Measurements from ENCODE around the gene TENM3. TPM values are rescaled to one million over a fixed set of nuclear protein-coding genes. Genes with fewer than 3 reads are reported as not detected.

Gene TENM3
- total and polyA plus RNA-seq, 4 donors: 0.05 to 5.5 (median 1.1) TPM; not detected in 1

GRCh38 chr4:182679533-182679932 lies 436.3 kb downstream of the TENM3 start:
- intact Hi-C loops (cut with DNase I): no loop called here
- H3K36me3 ChIP-seq (ENCODE audit: control insufficient read depth in 1 of 2, insufficient read depth in 2 of 2, low read length in 1 of 2): no peaks in the 10 kb centered on the region
- peaks cover 0 to 2% of the 10 kb centered on the region in 2 donors for H3K4me1 ChIP-seq (ENCODE audit: control insufficient read depth in 1 of 2, insufficient read depth in 2 of 2, low read length in 2 of 2)
- no peak for DNase-seq
- 89 to 91% methylated on average over 11 of the region's 11 CpGs for WGBS, 2 donors
- H3K4me3 ChIP-seq (ENCODE audit: low read length in 2 of 2): no peak overlapping the region
- ATAC-seq (ENCODE audit: low FRiP score): no peak
- no peaks in the 10 kb centered on the region for H3K9me3 ChIP-seq (ENCODE audit: control insufficient read depth, low read length)
- no peak overlapping the region for H3K27ac ChIP-seq (ENCODE audit: low read depth in 1 of 2, low read length in 2 of 2)
- H3K27me3 ChIP-seq (ENCODE audit: control insufficient read depth in 1 of 2, insufficient read depth in 2 of 2, low read length in 1 of 2): no peaks in the 10 kb centered on the region

DNA sequence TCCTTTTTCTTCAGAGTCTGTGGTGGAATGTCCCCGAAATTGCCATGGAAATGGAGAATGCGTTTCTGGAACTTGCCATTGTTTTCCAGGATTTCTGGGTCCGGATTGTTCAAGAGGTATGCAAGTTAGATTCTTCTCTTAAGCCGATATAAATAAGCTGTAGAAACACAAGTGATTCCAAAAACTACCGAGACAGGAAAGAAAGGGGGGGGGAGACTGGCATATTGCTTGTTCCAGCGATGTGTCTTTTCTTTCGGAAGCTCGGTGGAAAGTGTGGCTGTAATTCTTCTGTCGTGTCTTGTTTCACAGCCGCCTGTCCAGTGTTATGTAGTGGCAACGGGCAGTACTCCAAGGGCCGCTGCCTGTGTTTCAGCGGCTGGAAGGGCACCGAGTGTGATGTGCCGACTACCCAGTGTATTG lies 437.0 kb downstream of the TENM3 start:
- DNase-seq (no peak), ATAC-seq (ENCODE audit: low FRiP score) (no peak)
- WGBS, 2 donors: 10 to 20% methylated on average over 15 of the region's 15 CpGs
- H3K9me3 ChIP-seq (ENCODE audit: control insufficient read depth, low read length): no peaks in the 10 kb centered on the region
- no peak overlapping the region for H3K27ac ChIP-seq (ENCODE audit: low read depth in 1 of 2, low read length in 2 of 2)
- H3K27me3 ChIP-seq (ENCODE audit: control insufficient read depth in 1 of 2, insufficient read depth in 2 of 2, low read length in 1 of 2): no peaks in the 10 kb centered on the region
- H3K4me3 ChIP-seq (ENCODE audit: low read length in 2 of 2): no peak overlapping the region
- peaks cover 0 to 2% of the 10 kb centered on the region in 2 donors for H3K4me1 ChIP-seq (ENCODE audit: control insufficient read depth in 1 of 2, insufficient read depth in 2 of 2, low read length in 2 of 2)
- intact Hi-C loops (cut with DNase I): no loop called here
- no peaks in the 10 kb centered on the region for H3K36me3 ChIP-seq (ENCODE audit: control insufficient read depth in 1 of 2, insufficient read depth in 2 of 2, low read length in 1 of 2)

DNA sequence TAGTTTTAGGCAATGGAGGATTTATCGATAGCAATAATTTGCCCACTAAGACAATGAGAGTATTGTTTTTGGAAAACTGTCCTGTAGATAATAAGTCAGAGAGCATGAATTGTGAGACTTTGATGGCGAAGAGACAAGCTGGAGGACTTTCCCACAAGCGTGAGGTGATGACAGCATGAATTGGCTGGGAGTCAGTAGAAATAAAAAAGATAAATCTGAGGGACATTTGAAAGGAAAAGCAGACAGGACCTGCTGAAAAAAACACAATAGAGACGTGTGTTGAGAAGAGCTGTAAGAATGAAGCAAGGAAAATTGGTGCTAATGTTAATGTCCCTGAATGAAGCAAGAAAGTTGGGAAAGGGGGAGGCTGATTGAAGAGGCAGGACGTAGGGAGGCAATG lies 440.5 kb downstream of the TENM3 start:
- WGBS, 2 donors: 52 to 53% methylated on average over 5 of the region's 5 CpGs
- no peak for ATAC-seq (ENCODE audit: low FRiP score)
- intact Hi-C loops (cut with DNase I): no loop called here

DNA sequence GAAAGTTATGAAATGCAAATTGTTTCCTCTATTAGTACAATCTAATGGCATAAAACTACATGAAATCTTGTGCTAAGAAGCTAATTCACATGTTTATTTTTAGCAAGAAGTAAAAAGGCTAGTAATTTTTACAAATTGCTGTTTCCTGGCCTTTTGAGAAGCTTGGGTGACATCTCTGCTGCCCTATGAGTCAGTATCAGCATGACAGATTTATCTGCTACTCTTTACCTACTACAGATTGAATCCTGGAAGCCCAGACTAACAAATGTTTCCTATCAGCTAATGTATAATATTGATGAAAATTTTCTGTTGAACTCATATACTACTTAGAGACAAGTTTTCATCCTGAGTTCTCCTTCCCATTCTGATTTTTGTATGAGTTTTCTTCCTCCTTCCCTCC lies 441.6 kb downstream of the TENM3 start:
- Histone ChIP-seq H3K4me1 (ENCODE audit: control insufficient read depth in 1 of 2, insufficient read depth in 2 of 2, low read length in 2 of 2) (peaks cover 0 to 2% of the 10 kb centered on the region in 2 donors), H3K4me3 (ENCODE audit: low read length in 2 of 2) (no peak overlapping the region), H3K27ac (ENCODE audit: low read depth in 1 of 2, low read length in 2 of 2) (no peak overlapping the region), H3K9me3 (ENCODE audit: control insufficient read depth, low read length) (peaks cover 4% of the 10 kb centered on the region), H3K27me3 (ENCODE audit: control insufficient read depth in 1 of 2, insufficient read depth in 2 of 2, low read length in 1 of 2) (no peaks in the 10 kb centered on the region), H3K36me3 (ENCODE audit: control insufficient read depth in 1 of 2, insufficient read depth in 2 of 2, low read length in 1 of 2) (no peaks in the 10 kb centered on the region)
- intact Hi-C loops (cut with DNase I): no loop called here
- DNase-seq: no peak
- ATAC-seq (ENCODE audit: low FRiP score): no peak

More for the DNA sequence above, 440.5 kb downstream of the TENM3 start:
- no peak for DNase-seq
- no peak overlapping the region for H3K27ac ChIP-seq (ENCODE audit: low read depth in 1 of 2, low read length in 2 of 2)
- H3K4me3 ChIP-seq (ENCODE audit: low read length in 2 of 2): no peak overlapping the region
- H3K4me1 ChIP-seq (ENCODE audit: control insufficient read depth in 1 of 2, insufficient read depth in 2 of 2, low read length in 2 of 2): peaks cover 0 to 2% of the 10 kb centered on the region in 2 donors
- peaks cover 2% of the 10 kb centered on the region for H3K9me3 ChIP-seq (ENCODE audit: control insufficient read depth, low read length)
- no peaks in the 10 kb centered on the region for H3K27me3 ChIP-seq (ENCODE audit: control insufficient read depth in 1 of 2, insufficient read depth in 2 of 2, low read length in 1 of 2)
- no peaks in the 10 kb centered on the region for H3K36me3 ChIP-seq (ENCODE audit: control insufficient read depth in 1 of 2, insufficient read depth in 2 of 2, low read length in 1 of 2)

GRCh38 chr4:182688081-182688480 lies 444.9 kb downstream of the TENM3 start:
- DNase-seq (no peak), ATAC-seq (ENCODE audit: low FRiP score) (no peak)
- no peak overlapping the region for H3K27ac ChIP-seq (ENCODE audit: low read depth in 1 of 2, low read length in 2 of 2)
- no peak overlapping the region for H3K4me3 ChIP-seq (ENCODE audit: low read length in 2 of 2)
- H3K4me1 ChIP-seq (ENCODE audit: control insufficient read depth in 1 of 2, insufficient read depth in 2 of 2, low read length in 2 of 2): no peaks in the 10 kb centered on the region
- intact Hi-C loops (cut with DNase I): no loop called here
- WGBS, 2 donors: 74 to 84% methylated on average over 14 of the region's 14 CpGs
- no peaks in the 10 kb centered on the region for H3K36me3 ChIP-seq (ENCODE audit: control insufficient read depth in 1 of 2, insufficient read depth in 2 of 2, low read length in 1 of 2)
- peaks cover 5% of the 10 kb centered on the region for H3K9me3 ChIP-seq (ENCODE audit: control insufficient read depth, low read length)
- H3K27me3 ChIP-seq (ENCODE audit: control insufficient read depth in 1 of 2, insufficient read depth in 2 of 2, low read length in 1 of 2): no peaks in the 10 kb centered on the region

DNA sequence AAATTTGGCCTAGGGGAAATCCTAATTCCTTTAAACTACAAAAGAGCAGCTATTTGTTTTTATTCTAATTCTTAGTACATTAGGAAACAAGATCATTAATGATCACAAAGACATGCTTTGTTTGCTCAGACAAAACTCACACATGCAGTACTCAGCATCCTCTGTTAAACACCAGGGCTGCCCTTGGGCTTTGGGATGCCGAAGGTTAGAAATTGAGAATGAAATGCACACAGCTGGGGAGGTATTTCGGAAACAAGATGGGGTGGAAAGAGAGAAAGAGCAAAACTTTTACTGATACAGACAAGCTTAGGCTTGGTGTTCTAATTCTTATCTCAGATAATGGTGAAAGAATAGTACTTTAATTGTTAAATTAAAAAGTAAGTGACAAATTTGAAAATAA lies 451.3 kb downstream of the TENM3 start:
- 92 to 94% methylated on average over 2 of the region's 2 CpGs for WGBS, 2 donors
- H3K4me3 ChIP-seq (ENCODE audit: low read length in 2 of 2): no peak overlapping the region
- peaks cover 1% of the 10 kb centered on the region for H3K9me3 ChIP-seq (ENCODE audit: control insufficient read depth, low read length)
- ATAC-seq (ENCODE audit: low FRiP score) (no peak), DNase-seq (no peak)
- no peaks in the 10 kb centered on the region for H3K27me3 ChIP-seq (ENCODE audit: control insufficient read depth in 1 of 2, insufficient read depth in 2 of 2, low read length in 1 of 2)
- no peaks in the 10 kb centered on the region for H3K4me1 ChIP-seq (ENCODE audit: control insufficient read depth in 1 of 2, insufficient read depth in 2 of 2, low read length in 2 of 2)
- no peak overlapping the region for H3K27ac ChIP-seq (ENCODE audit: low read depth in 1 of 2, low read length in 2 of 2)
- intact Hi-C loops (cut with DNase I): no loop called here
- H3K36me3 ChIP-seq (ENCODE audit: control insufficient read depth in 1 of 2, insufficient read depth in 2 of 2, low read length in 1 of 2): no peaks in the 10 kb centered on the region

DNA sequence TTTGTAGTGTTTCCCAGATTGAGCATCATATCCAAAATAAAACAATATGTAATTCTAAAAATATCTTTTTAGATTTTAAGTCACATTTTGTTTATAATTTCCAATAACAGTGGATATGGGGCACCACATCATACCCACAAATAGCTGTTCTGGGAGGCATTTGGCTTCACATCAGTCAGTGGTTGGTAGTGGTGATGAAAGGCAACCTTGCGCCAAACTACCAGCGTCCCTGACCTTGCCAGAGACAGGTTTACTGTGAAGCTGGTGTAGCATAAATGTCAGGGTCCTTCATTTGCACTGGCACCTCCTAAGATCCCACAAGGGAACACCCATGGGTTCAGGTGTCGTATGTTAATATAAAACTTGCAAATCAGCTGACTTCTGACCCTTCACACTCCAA lies 451.8 kb downstream of the TENM3 start:
- WGBS, 2 donors: 95 to 96% methylated on average over 3 of the region's 3 CpGs
- H3K4me3 ChIP-seq (ENCODE audit: low read length in 2 of 2): no peak overlapping the region
- H3K36me3 ChIP-seq (ENCODE audit: control insufficient read depth in 1 of 2, insufficient read depth in 2 of 2, low read length in 1 of 2): no peaks in the 10 kb centered on the region
- DNase-seq: no peak
- intact Hi-C loops (cut with DNase I): no loop called here
- H3K4me1 ChIP-seq (ENCODE audit: control insufficient read depth in 1 of 2, insufficient read depth in 2 of 2, low read length in 2 of 2): no peaks in the 10 kb centered on the region
- peaks cover under 1% of the 10 kb centered on the region for H3K9me3 ChIP-seq (ENCODE audit: control insufficient read depth, low read length)
- no peak for ATAC-seq (ENCODE audit: low FRiP score)
- no peaks in the 10 kb centered on the region for H3K27me3 ChIP-seq (ENCODE audit: control insufficient read depth in 1 of 2, insufficient read depth in 2 of 2, low read length in 1 of 2)
- no peak overlapping the region for H3K27ac ChIP-seq (ENCODE audit: low read depth in 1 of 2, low read length in 2 of 2)

DNA sequence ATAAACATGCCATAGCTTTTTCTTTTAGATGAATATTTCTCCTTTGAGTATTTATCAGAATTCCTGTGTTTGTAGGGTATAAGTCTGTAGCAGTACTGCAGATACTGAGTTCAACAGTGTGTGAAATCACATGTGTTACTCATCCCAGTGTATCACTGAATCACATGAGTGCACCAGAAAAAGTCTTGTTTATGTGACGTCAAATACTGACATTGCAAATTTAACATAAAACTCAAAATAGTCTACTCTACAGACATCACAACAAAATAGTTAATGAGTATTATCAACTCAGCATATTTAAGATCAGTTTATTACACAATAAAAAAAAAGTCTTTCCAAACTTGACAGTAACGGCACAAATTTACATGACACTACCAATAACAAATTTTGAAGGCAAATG lies 452.6 kb downstream of the TENM3 start:
- intact Hi-C loops (cut with DNase I): no loop called here
- H3K27me3 ChIP-seq (ENCODE audit: control insufficient read depth in 1 of 2, insufficient read depth in 2 of 2, low read length in 1 of 2): no peaks in the 10 kb centered on the region
- no peaks in the 10 kb centered on the region for H3K36me3 ChIP-seq (ENCODE audit: control insufficient read depth in 1 of 2, insufficient read depth in 2 of 2, low read length in 1 of 2)
- H3K27ac ChIP-seq (ENCODE audit: low read depth in 1 of 2, low read length in 2 of 2): no peak overlapping the region
- ATAC-seq (ENCODE audit: low FRiP score) (no peak), DNase-seq (no peak)
- no peaks in the 10 kb centered on the region for H3K9me3 ChIP-seq (ENCODE audit: control insufficient read depth, low read length)
- 92 to 100% methylated on average over 2 of the region's 2 CpGs for WGBS, 2 donors
- H3K4me1 ChIP-seq (ENCODE audit: control insufficient read depth in 1 of 2, insufficient read depth in 2 of 2, low read length in 2 of 2): no peaks in the 10 kb centered on the region
- no peak overlapping the region for H3K4me3 ChIP-seq (ENCODE audit: low read length in 2 of 2)

DNA sequence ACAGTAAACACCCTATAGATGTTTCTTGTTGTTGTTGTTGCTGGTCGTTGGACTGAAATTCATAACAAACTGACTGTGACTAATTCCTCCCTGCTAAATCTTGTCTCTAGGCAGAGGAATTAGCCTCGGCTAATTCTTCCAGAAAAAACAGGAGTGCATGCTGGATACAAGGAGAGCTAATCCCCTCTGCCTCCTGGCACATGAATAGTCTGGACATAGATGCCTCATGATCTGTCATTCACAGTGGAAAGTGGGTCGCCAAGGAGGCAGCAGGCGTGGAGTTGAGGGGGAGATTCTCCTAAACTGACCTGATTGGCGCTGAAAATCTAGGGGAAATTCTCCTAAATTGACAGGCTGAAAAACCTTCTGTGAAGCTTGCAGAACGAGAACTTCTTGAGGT lies 453.9 kb downstream of the TENM3 start:
- Histone ChIP-seq H3K36me3 (ENCODE audit: control insufficient read depth in 1 of 2, insufficient read depth in 2 of 2, low read length in 1 of 2) (no peaks in the 10 kb centered on the region), H3K4me3 (ENCODE audit: low read length in 2 of 2) (no peak overlapping the region), H3K4me1 (ENCODE audit: control insufficient read depth in 1 of 2, insufficient read depth in 2 of 2, low read length in 2 of 2) (no peaks in the 10 kb centered on the region), H3K9me3 (ENCODE audit: control insufficient read depth, low read length) (no peaks in the 10 kb centered on the region), H3K27ac (ENCODE audit: low read depth in 1 of 2, low read length in 2 of 2) (no peak overlapping the region), H3K27me3 (ENCODE audit: control insufficient read depth in 1 of 2, insufficient read depth in 2 of 2, low read length in 1 of 2) (no peaks in the 10 kb centered on the region)
- intact Hi-C loops (cut with DNase I): no loop called here
- WGBS, 2 donors: 83 to 86% methylated on average over 6 of the region's 6 CpGs
- DNase-seq (no peak), ATAC-seq (ENCODE audit: low FRiP score) (no peak)

Data from aorta (tissue), 5 donors.